K562 (cell line): ENCODE data around the gene KRTAP29-1. TPM values are rescaled to one million over a fixed set of nuclear protein-coding genes. Genes with fewer than 3 reads are reported as not detected.

Experiments
- ATAC-seq: fragments of 200-7000 bp; cut with Tn5 transposase; 3 replicates; pipeline ENCODE4 v1.9.1; 2020; ENCODE audit warnings: moderate library complexity
- BruUV-seq: library from RNA; stranded (reverse); fragments of 400-500 nt; replicated peaks from 2 replicates; lab custom pipeline; 2021; lab: Mats Ljungman, UMichigan
- CTCF ChIA-PET: fragments of 300-600 bp; formaldehyde crosslinking; extraction: SDS; loops from one replicate; lab custom pipeline; 2021; ENCODE audit warnings: low intra/inter-chr PET ratio; lab: Yijun Ruan, JAX
- POLR2A ChIA-PET: fragments of 300-600, 350-650 bp; sonication (Branson Sonifier 250); formaldehyde crosslinking; extraction: SDS; loops from one replicate; lab custom pipeline; 2021; ENCODE audit warnings: antibody characterized with exemption, inconsistent platforms; lab: Yijun Ruan, JAX
- DNase-seq, 4 experiments: peaks; one replicate each; pipeline versions ENCODE4 v3.0.0 to v3.0.0-alpha.2; 2011 to 2018; ENCODE audit warnings: low spot score in 3 of 4, mixed read lengths in 3 of 4; ENCODE audit errors: extremely low read depth in 1 of 4
- FAIRE-seq: peaks from 2 replicates; lab custom pipeline; 2011; peaks lifted over from hg19 to GRCh38; lab: Jason Lieb, UNC
- H2AFZ ChIP-seq: 2 replicates; pipeline ENCODE4 v1.6.0; 2011; ENCODE audit warnings: low read depth, low read length, control low read depth, inconsistent platforms
- H3K27ac ChIP-seq: fragments of 200-600 bp; 3 replicates; pipeline ENCODE4 v1.8.0; 2011; ENCODE audit warnings: low read depth, mild to moderate bottlenecking, control low read depth, inconsistent platforms, low read length, moderate library complexity, mixed read lengths; ENCODE audit errors: extremely low read depth
- H3K27me3 ChIP-seq, 2 experiments: fragments of 300-600 bp in 1 of 2; 2 replicates in 1 of 2; 3 replicates in 1 of 2; pipeline versions ENCODE4 v1.6.0 to v1.8.0; 2011; ENCODE audit warnings: inconsistent platforms in 2 of 2, low read length in 2 of 2, mild to moderate bottlenecking in 1 of 2, mixed read lengths in 1 of 2, moderate library complexity in 1 of 2; ENCODE audit not compliant: control insufficient read depth in 2 of 2, insufficient read depth in 2 of 2
- H3K36me3 ChIP-seq: fragments of 300-600 bp; 3 replicates; pipeline ENCODE4 v1.8.0; 2011; ENCODE audit warnings: mild to moderate bottlenecking, low read length, inconsistent platforms; ENCODE audit not compliant: control insufficient read depth, insufficient read depth
- H3K4me1 ChIP-seq, 2 experiments: fragments of 200-600 bp in 1 of 2; replicated peaks in 1 of 2; 2 replicates in 1 of 2; 3 replicates in 1 of 2; pipeline versions ENCODE4 v1.5.1 to v1.8.0; 2011; ENCODE audit warnings: inconsistent platforms in 2 of 2, low read length in 2 of 2, mild to moderate bottlenecking in 1 of 2, mixed read lengths in 1 of 2, moderate library complexity in 1 of 2; ENCODE audit not compliant: control insufficient read depth in 2 of 2, insufficient read depth in 2 of 2
- H3K4me2 ChIP-seq: 2 replicates; pipeline ENCODE4 v1.6.1; 2011; ENCODE audit warnings: low read length, control low read depth, inconsistent platforms, mixed read lengths; ENCODE audit not compliant: insufficient read depth
- H3K4me3 ChIP-seq: fragments of 200-600 bp; sonication (generic), shearing (Covaris generic); 2 replicates; pipeline ENCODE4 v1.5.1; 2016; ENCODE audit warnings: control low read depth, inconsistent platforms
- H3K79me2 ChIP-seq: fragments of 200-600 bp; 3 replicates; pipeline ENCODE4 v1.8.0; 2011; ENCODE audit warnings: low read length, inconsistent platforms; ENCODE audit not compliant: control insufficient read depth, insufficient read depth
- H3K9ac ChIP-seq, 2 experiments: 2 replicates each; pipeline versions ENCODE4 v1.6.0 to v1.6.1; 2011; ENCODE audit warnings: low read depth in 2 of 2, low read length in 2 of 2, control low read depth in 1 of 2, inconsistent platforms in 1 of 2, mild to moderate bottlenecking in 1 of 2, mixed read lengths in 1 of 2; ENCODE audit not compliant: insufficient read depth in 1 of 2
- H3K9me1 ChIP-seq: one replicate; pipeline ENCODE4 v1.6.0; 2011; ENCODE audit warnings: inconsistent platforms, mild to moderate bottlenecking, low read length, moderate library complexity; ENCODE audit not compliant: control insufficient read depth, insufficient read depth
- H3K9me3 ChIP-seq: replicated peaks from 2 replicates; pipeline ENCODE4 v1.5.1; 2011; ENCODE audit warnings: low read depth, low read length, inconsistent platforms; ENCODE audit not compliant: control insufficient read depth, insufficient read depth
- H4K20me1 ChIP-seq: replicated peaks from 2 replicates; pipeline ENCODE4 v1.6.1; 2011; ENCODE audit warnings: low read length, inconsistent platforms, mixed read lengths; ENCODE audit not compliant: control insufficient read depth, insufficient read depth
- CLOCK ChIP-seq: fragments of 250-450 bp; sonication (Bioruptor Pico); IDR thresholded peaks from 2 replicates; pipeline ENCODE4 v1.4.0; 2020; ENCODE audit warnings: mild to moderate bottlenecking, moderate library complexity, borderline replicate concordance
- E2F8 ChIP-seq: fragments of 450-650 bp; IDR thresholded peaks from 2 replicates; pipeline ENCODE4 v1.7.1; 2018; ENCODE audit warnings: mild to moderate bottlenecking, low read depth; ENCODE audit not compliant: partially characterized antibody
- EP300 ChIP-seq: IDR thresholded peaks from 2 replicates; pipeline ENCODE4 v1.6.1; 2012; ENCODE audit warnings: low read length, improper control_type of control experiment
- FOXP1 ChIP-seq: sonication (generic); formaldehyde crosslinking; IDR thresholded peaks from 2 replicates; pipeline ENCODE4 v1.8.0; 2022; ENCODE audit warnings: mild to moderate bottlenecking, missing genetic modification reagents
- FUS ChIP-seq: fragments of 200-400 bp; formaldehyde crosslinking; optimal IDR thresholded peaks from 2 replicates; pipeline ENCODE3; 2017; ENCODE audit warnings: low read depth, low read length
- GABPB2 ChIP-seq: fragments of 250-450 bp; sonication (Bioruptor Pico); conservative IDR thresholded peaks from 2 replicates; pipeline ENCODE4 v1.5.1; 2021; ENCODE audit warnings: mild to moderate bottlenecking
- KLF1 ChIP-seq: fragments of 450-650 bp; IDR thresholded peaks from 2 replicates; pipeline ENCODE4 v1.6.1; 2016; ENCODE audit warnings: missing genetic modification characterization, missing compliant biosample characterization
- LCOR ChIP-seq: sonication (generic); formaldehyde crosslinking; IDR thresholded peaks from 2 replicates; pipeline ENCODE4 v1.8.0; 2022; ENCODE audit warnings: mild to moderate bottlenecking, missing genetic modification reagents
- MBD1 ChIP-seq: fragments of 250-450 bp; sonication (Bioruptor Pico); IDR thresholded peaks from 2 replicates; pipeline ENCODE4 v1.8.0; 2022; ENCODE audit warnings: inconsistent platforms
- POLR2AphosphoS5 ChIP-seq: IDR thresholded peaks from 2 replicates; pipeline ENCODE4 v1.6.1; 2011; ENCODE audit warnings: mild to moderate bottlenecking, low read depth, low read length, moderate library complexity; ENCODE audit not compliant: control insufficient read depth, insufficient read depth
- SP1 ChIP-seq: sonication (generic); formaldehyde crosslinking; IDR thresholded peaks from 2 replicates; pipeline ENCODE4 v1.8.1; 2022; ENCODE audit warnings: mild to moderate bottlenecking, missing genetic modification reagents
- ZNF511 ChIP-seq: sonication (generic); formaldehyde crosslinking; IDR thresholded peaks from 2 replicates; pipeline ENCODE4 v1.8.0; 2022; ENCODE audit warnings: mild to moderate bottlenecking, missing genetic modification reagents
- ZNF668 ChIP-seq: fragments of 250-450 bp; sonication (Bioruptor Pico); IDR thresholded peaks from 2 replicates; pipeline ENCODE4 v1.8.0; 2022; ENCODE audit warnings: mild to moderate bottlenecking, inconsistent platforms
- ZNF695 ChIP-seq: fragments of 450-650 bp; formaldehyde crosslinking; IDR thresholded peaks from 2 replicates; pipeline ENCODE4 v1.4.0; 2020; ENCODE audit warnings: mild to moderate bottlenecking, moderate library complexity
- ZNF707 ChIP-seq: fragments of 250-450 bp; sonication (Bioruptor Pico); conservative IDR thresholded peaks from 2 replicates; pipeline ENCODE4 v1.8.0; 2022; ENCODE audit warnings: inconsistent platforms, mild to moderate bottlenecking, moderate library complexity
- ZSCAN29 ChIP-seq: fragments of 450-650 bp; IDR thresholded peaks from 2 replicates; pipeline ENCODE4 v1.6.1; 2017
- WGBS: fragments of 100-300 bp; shearing (Covaris generic); methylation state at CpG from one replicate; pipeline ENCODE4 v1.1.6; 2016; ENCODE audit warnings: low coverage, mixed read lengths; ENCODE audit not compliant: insufficient coverage; ENCODE audit errors: missing lambda C conversion rate; 5-methylcytosine and 5-hydroxymethylcytosine counted together
- in situ Hi-C: fragments of 300-500 bp; cut with MboI; formaldehyde crosslinking; loops from 4 replicates; pipeline ENCODE4 v1.15.0; 2018; ENCODE audit warnings: inconsistent platforms, mixed read lengths
- intact Hi-C: fragments of 100-400 bp; cut with micrococcal nuclease; formaldehyde crosslinking; loops from 2 replicates; pipeline ENCODE4 v1.14.2; 2022
- polyA plus RNA-seq, 8 experiments: library from polyadenylated mRNA; depleted of rRNA in 4 of 8; stranded (reverse) in 5 of 8; unstranded in 3 of 8; fragments of >200 nt; fragmentation: Nextera tagmentation in 2 of 8; fragmentation: Illumina TruSeq in 1 of 8; extraction: Ambion mirVana in 2 of 8; extraction: Trizol in 1 of 8; gene quantifications; 2 replicates each; pipeline versions ENCODE4 v1.2.1 to v1.2.3, GENCODE V29; 2011 to 2014; ENCODE audit warnings: inconsistent platforms in 1 of 8, missing spikeins in 1 of 8
- total RNA-seq, 7 experiments: library from RNA; depleted of rRNA in 6 of 7; stranded (reverse); fragments of >200 nt in 6 of 7; fragmentation: Illumina TruSeq in 2 of 7; extraction: Trizol in 2 of 7; gene quantifications; 2 replicates each; pipeline versions ENCODE4 v1.2.1 to v1.2.3, GENCODE V29; 2011 to 2021; ENCODE audit warnings: low replicate concordance in 1 of 7

The KRTAP29-1 gene
- total and polyA plus RNA-seq, 9 of the 15 experiments (the other 6 are each of a cell fraction or from before 2014, with no cell fraction given), result not detected

GRCh38 chr17:41302981-41303380 is 330 bp upstream of the KRTAP29-1 start:
- intact Hi-C loops (no loop called here), in situ Hi-C loops (no loop called here)
- H4K20me1 ChIP-seq, result no peaks in the 10 kb centered on the region
- CTCF ChIA-PET, result no interaction called here
- no peaks in the 10 kb centered on the region for H3K36me3 ChIP-seq
- FAIRE-seq (no peak), ATAC-seq (no peak), DNase-seq (no peak)
- no peak overlapping the region for H2AFZ ChIP-seq
- no peak overlapping the region for H3K4me2 ChIP-seq
- POLR2A ChIA-PET, result interaction anchor here (0.7 kb wide), 1 partner anchor 231 kb away, joined by 4 read pairs; no protein-coding TSS in a partner anchor
- no peak overlapping the region for H3K4me3 ChIP-seq
- H3K79me2 ChIP-seq, result no peaks in the 10 kb centered on the region
- no TSS peak for BruUV-seq
- no peaks in the 10 kb centered on the region; a peak in 1 of 5 replicates for H3K4me1 ChIP-seq
- H3K9me1 ChIP-seq, result no peaks in the 10 kb centered on the region
- no peak overlapping the region for H3K27ac ChIP-seq
- no peaks in the 10 kb centered on the region for H3K9me3 ChIP-seq
- no peak overlapping the region for H3K9ac ChIP-seq
- 0% methylated on average over 4 of the region's 4 CpGs for WGBS
- peaks cover 3 to 34% of the 10 kb centered on the region in 2 experiments; a peak in 4 of 5 replicates for H3K27me3 ChIP-seq
- TF ChIP-seq MBD1 (no peak), ZNF511 (CRISPR knock-in tag) (no peak), LCOR (CRISPR knock-in tag) (no peak), ZNF707 (CRISPR knock-in tag) (no peak), EP300 (no peak), E2F8 (no peak), POLR2AphosphoS5 (no peak), ZNF668 (no peak), FOXP1 (CRISPR knock-in tag) (no peak), ZSCAN29 (no peak), ZNF695 (CRISPR knock-in tag) (no peak), CLOCK (CRISPR knock-in tag) (no peak), GABPB2 (no peak), FUS (no peak), SP1 (CRISPR knock-in tag) (no peak), KLF1 (tag) (no peak)
